Measurements from ENCODE around the gene REPIN1.

REPIN1 gene

GRCh38 chr7:150368096-150368883 is at the start of gene REPIN1:
Gene REPIN1, plus strand, starts transcription at chr7:150368822. Its CDS starts 890 bp downstream, at chr7:150369712.
- DNase-seq (ENCODE audit: low read depth), result peak; percentile 59

GRCh38 chr7:150321788-150322113 is 46.9 kb upstream of the REPIN1 start:
- no peak for DNase-seq (ENCODE audit: low read depth)

- no peak for DNase-seq (ENCODE audit: low read depth)
These were observed 46.3 kb upstream of the REPIN1 start for GRCh38 chr7:150322114-150322832.

- peak; percentile 42 for DNase-seq (ENCODE audit: low read depth)
These were observed 45.6 kb upstream of the REPIN1 start, which contains the start of the genes ACTR3C and LRRC61 for GRCh38 chr7:150322833-150323681. Gene ACTR3C, minus strand, starts transcription at chr7:150323545. Its CDS starts 28,249 bp downstream, at chr7:150295296. Gene LRRC61, plus strand, starts transcription at chr7:150323355. Its CDS starts 13,507 bp downstream, at chr7:150336862.

- no peak for DNase-seq (ENCODE audit: low read depth)
These were observed 44.8 kb upstream of the REPIN1 start for GRCh38 chr7:150323682-150324372.

GRCh38 chr7:150324373-150324961 is 44.2 kb upstream of the REPIN1 start:
- no peak for DNase-seq (ENCODE audit: low read depth)

- no peak for DNase-seq (ENCODE audit: low read depth)
These were observed 43.5 kb upstream of the REPIN1 start for GRCh38 chr7:150325110-150325611.

- no peak for DNase-seq (ENCODE audit: low read depth)
These were observed 42.7 kb upstream of the REPIN1 start for GRCh38 chr7:150325901-150326300.

- DNase-seq (ENCODE audit: low read depth), result no peak
These were observed 41.9 kb upstream of the REPIN1 start for GRCh38 chr7:150326657-150327268.

GRCh38 chr7:150327308-150327707 is 41.3 kb upstream of the REPIN1 start:
- no peak for DNase-seq (ENCODE audit: low read depth)

GRCh38 chr7:150329331-150330120 is 39.1 kb upstream of the REPIN1 start:
- no peak for DNase-seq (ENCODE audit: low read depth)

GRCh38 chr7:150330211-150330885 is 38.3 kb upstream of the REPIN1 start:
- no peak for DNase-seq (ENCODE audit: low read depth)

- DNase-seq (ENCODE audit: low read depth), result no peak
These were observed 35.6 kb upstream of the REPIN1 start for GRCh38 chr7:150332852-150333635.

GRCh38 chr7:150333659-150334058 is 35.0 kb upstream of the REPIN1 start:
- DNase-seq (ENCODE audit: low read depth), result no peak

GRCh38 chr7:150334108-150334507 is 34.5 kb upstream of the REPIN1 start:
- DNase-seq (ENCODE audit: low read depth), result no peak

GRCh38 chr7:150335108-150335773 is 33.4 kb upstream of the REPIN1 start:
- no peak for DNase-seq (ENCODE audit: low read depth)

GRCh38 chr7:150335774-150336112 is 32.9 kb upstream of the REPIN1 start:
- DNase-seq (ENCODE audit: low read depth), result no peak

- DNase-seq (ENCODE audit: low read depth), result no peak
These were observed 31.9 kb upstream of the REPIN1 start for GRCh38 chr7:150336746-150337145.

Data from stimulated activated CD8-positive, alpha-beta memory T cell treated with anti-CD3 and anti-CD28 coated beads, Interleukin-12 subunit alpha, Interleukin-12 subunit beta, amount 100 ng/mL, for 1 hour (primary cell).